HG03460 (cell line): ENCODE measurements around the gene PPP2R2C.

Source experiments
- ATAC-seq: cut with Tn5 transposase; IDR thresholded peaks from one replicate; pipeline ENCODE4 v1.9.1; 2021; ENCODE audit not compliant: unreplicated experiment

Gene PPP2R2C

GRCh38 chr4:6472387-6473263 is at the start of gene PPP2R2C:
PPP2R2C (minus strand) TSS chr4:6472614; CDS start chr4:6472229, 385 bp downstream.
- ATAC-seq: no peak

- no peak for ATAC-seq
These were observed 48.6 kb upstream of the PPP2R2C start for GRCh38 chr4:6520978-6521377.

- no peak for ATAC-seq
These were observed 47.7 kb upstream of the PPP2R2C start for GRCh38 chr4:6520051-6520636.

- no peak for ATAC-seq
These were observed 44.8 kb upstream of the PPP2R2C start for GRCh38 chr4:6517171-6517570.

- no peak for ATAC-seq
These were observed 44.3 kb upstream of the PPP2R2C start for GRCh38 chr4:6516762-6517161.

GRCh38 chr4:6516281-6516680 is 43.9 kb upstream of the PPP2R2C start:
- no peak for ATAC-seq

- ATAC-seq: no peak
These were observed 41.3 kb upstream of the PPP2R2C start for GRCh38 chr4:6513678-6514077.

- ATAC-seq: no peak
These were observed 37.2 kb upstream of the PPP2R2C start for GRCh38 chr4:6509587-6509986.

- no peak for ATAC-seq
These were observed 34.9 kb upstream of the PPP2R2C start for GRCh38 chr4:6507345-6507744.

GRCh38 chr4:6506616-6507140 is 34.3 kb upstream of the PPP2R2C start:
- ATAC-seq: no peak

- ATAC-seq: no peak
These were observed 32.6 kb upstream of the PPP2R2C start for GRCh38 chr4:6504900-6505496.

- no peak for ATAC-seq
These were observed 30.5 kb upstream of the PPP2R2C start for GRCh38 chr4:6502747-6503465.

- ATAC-seq: no peak
These were observed 29.7 kb upstream of the PPP2R2C start for GRCh38 chr4:6502147-6502546.

- ATAC-seq: no peak
These were observed 28.8 kb upstream of the PPP2R2C start for GRCh38 chr4:6501171-6501570.

GRCh38 chr4:6500481-6501140 is 28.2 kb upstream of the PPP2R2C start:
- no peak for ATAC-seq

- ATAC-seq: no peak
These were observed 26.8 kb upstream of the PPP2R2C start for GRCh38 chr4:6499238-6499600.

- no peak for ATAC-seq
These were observed 26.3 kb upstream of the PPP2R2C start for GRCh38 chr4:6498511-6499237.

GRCh38 chr4:6497796-6498195 is 25.4 kb upstream of the PPP2R2C start:
- no peak for ATAC-seq

GRCh38 chr4:6495736-6496135 is 23.3 kb upstream of the PPP2R2C start:
- ATAC-seq: no peak

GRCh38 chr4:6495296-6495590 is 22.8 kb upstream of the PPP2R2C start:
- ATAC-seq: no peak
